GM12865 (cell line): Measurements from ENCODE around the gene CIB2.

ENCODE experiments used
- DNase-seq: peaks from one replicate; pipeline ENCODE4 v3.0.0; 2010; ENCODE audit warnings: low read depth
- H3K4me3 ChIP-seq: 2 replicates; pipeline ENCODE4 v1.5.1; 2011; ENCODE audit warnings: mild to moderate bottlenecking, low read depth, low read length, control low read depth
- TF ChIP-seq, protein P1 (sequence below): IDR thresholded peaks from 2 replicates; pipeline ENCODE4 v1.5.1; 2011; ENCODE audit warnings: low read length, control low read depth, low read depth, inconsistent platforms; ENCODE audit not compliant: insufficient read depth; ENCODE audit errors: missing control alignments

The CIB2 gene

GRCh38 chr15:78060232-78060631, 71.0 kb downstream of the CIB2 start:
- no peak for DNase-seq
- H3K4me3 ChIP-seq: no peak overlapping the region
- TF ChIP-seq, protein P1, sequence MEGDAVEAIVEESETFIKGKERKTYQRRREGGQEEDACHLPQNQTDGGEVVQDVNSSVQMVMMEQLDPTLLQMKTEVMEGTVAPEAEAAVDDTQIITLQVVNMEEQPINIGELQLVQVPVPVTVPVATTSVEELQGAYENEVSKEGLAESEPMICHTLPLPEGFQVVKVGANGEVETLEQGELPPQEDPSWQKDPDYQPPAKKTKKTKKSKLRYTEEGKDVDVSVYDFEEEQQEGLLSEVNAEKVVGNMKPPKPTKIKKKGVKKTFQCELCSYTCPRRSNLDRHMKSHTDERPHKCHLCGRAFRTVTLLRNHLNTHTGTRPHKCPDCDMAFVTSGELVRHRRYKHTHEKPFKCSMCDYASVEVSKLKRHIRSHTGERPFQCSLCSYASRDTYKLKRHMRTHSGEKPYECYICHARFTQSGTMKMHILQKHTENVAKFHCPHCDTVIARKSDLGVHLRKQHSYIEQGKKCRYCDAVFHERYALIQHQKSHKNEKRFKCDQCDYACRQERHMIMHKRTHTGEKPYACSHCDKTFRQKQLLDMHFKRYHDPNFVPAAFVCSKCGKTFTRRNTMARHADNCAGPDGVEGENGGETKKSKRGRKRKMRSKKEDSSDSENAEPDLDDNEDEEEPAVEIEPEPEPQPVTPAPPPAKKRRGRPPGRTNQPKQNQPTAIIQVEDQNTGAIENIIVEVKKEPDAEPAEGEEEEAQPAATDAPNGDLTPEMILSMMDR: no peak

DNA sequence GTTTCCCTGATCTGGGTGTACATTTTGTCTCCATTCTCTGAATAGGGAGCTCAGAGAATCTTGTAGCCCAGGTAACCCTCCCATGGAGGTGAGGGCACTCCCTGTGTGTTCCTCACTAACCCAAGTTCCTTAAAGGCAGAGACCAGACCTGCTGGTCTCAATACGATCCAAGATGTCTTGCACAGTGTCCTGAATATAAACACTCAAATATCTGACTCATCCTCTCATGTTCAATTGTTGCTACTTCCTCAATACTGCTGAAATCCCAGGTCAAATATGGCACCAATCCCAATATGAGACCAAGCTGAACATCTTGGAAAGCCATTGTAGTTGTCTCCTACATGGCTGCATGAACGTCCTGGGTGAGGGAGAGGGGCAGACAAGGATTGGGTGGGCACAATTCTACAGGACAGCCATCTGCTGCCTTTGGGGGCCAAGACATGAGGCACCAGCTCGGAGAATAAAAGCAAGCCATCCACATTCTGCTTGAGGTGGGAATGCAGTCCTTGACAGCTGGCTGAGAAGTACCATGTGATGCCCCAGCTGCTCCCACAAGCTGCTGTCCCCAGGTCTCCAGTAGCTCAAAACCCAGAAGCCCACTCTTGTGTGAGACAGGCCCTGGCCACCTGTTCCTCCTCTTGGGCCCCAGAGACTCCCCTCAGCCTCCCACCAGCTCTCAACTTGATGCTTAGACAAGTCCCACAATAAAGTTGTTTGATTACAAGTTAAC, 72.0 kb downstream of the CIB2 start:
- TF ChIP-seq, protein P1: no peak
- no peak for DNase-seq

DNA sequence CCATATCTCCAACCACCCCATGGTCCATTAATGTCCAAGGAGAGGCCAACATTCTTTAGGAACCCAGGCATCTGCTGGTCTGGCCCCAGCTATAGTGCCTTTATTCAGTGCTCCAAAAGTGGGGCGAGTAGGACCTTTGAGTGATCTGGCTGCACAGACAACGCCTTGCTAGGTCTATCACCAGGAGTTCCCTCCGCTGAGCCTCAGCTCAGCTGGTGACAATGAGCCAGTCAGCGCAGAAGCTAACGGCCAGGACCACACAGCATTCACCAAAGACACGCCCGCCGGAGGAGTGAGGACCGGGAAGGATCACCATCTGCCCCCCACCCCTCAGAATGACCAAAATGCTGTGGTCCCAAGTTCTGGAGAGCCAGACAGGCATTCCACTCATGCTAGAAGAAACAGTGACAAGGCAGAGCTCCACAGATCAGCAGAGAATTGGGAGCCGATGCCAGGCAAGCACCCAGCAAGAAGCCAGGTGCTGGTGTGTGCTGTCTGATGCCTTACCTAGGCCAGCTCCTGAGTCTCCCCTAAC, 72.8 kb downstream of the CIB2 start:
- TF ChIP-seq, protein P1: no peak
- no peak for DNase-seq
- no peak overlapping the region for H3K4me3 ChIP-seq

More for the DNA sequence above, 72.0 kb downstream of the CIB2 start:
- no peak overlapping the region for H3K4me3 ChIP-seq

GRCh38 chr15:78057803-78058202, 73.4 kb downstream of the CIB2 start:
- TF ChIP-seq, protein P1: no peak
- H3K4me3 ChIP-seq: no peak overlapping the region
- no peak for DNase-seq

DNA sequence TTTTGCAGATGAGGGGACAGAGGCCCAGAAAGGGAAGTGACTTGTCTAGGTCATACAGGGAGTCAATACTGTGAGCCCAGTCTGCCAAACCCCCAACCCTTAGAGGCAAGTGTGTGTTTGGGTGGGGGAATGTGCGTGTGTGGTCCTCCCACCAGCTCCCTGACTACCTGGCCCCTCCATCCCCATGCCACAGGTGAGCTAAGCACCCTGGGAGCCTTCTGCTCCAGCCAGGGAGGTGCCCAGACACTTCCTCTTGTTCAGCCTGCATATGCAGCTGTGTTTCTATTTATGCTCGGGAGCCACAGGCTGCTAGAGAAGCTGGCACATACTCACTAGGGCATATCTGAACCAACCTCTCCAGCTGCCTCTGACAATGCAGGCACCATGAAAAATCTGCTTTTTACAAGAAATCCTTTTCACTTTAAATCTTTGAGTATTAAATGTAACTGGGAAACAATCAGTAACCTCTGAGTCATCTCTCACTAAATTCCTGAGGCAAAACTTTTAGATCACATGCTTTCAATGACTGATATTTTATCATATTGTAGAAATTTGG, 74.5 kb downstream of the CIB2 start:
- TF ChIP-seq, protein P1: no peak
- no peak overlapping the region for H3K4me3 ChIP-seq
- peak; percentile 35 for DNase-seq

DNA sequence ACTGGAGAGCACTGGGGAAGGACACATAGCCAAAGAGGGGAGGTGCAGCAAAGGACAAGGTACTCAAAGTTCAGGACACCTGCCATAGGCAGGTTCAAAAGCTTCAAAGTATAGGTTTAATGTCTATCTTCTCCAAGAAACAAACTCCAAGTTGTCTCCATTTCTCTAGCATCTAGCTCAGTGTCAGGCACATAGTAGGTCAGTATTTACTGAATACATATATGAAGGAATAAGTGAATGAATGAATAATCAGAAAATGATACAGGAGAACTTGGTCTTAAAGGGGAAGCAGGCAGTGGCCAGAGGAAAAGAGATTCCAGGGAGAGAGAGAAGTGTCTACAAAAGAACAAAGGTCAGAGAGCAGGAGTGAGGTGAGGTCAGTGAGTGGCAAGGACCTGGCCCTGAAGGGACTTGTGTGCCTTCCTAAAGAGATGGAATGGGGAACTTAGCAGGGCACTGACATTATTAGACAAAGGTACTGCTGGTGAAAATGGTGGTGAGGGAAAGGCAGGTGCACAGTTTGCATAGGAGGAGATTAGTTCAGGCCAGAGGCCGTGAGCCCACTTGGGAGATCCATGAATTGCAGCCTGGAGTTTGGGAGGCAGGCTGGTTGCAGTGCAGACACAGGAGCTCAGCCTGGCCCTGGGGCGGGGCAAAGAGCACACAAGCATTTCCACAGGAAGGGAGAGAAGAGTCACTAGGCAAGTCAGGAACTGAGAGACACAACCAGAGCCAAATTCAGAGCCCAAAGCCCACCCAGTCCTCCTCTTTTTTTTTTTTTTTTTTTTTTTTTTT, 75.1 kb downstream of the CIB2 start:
- TF ChIP-seq, protein P1: no peak
- no peak for DNase-seq
- no peak overlapping the region for H3K4me3 ChIP-seq
